Thyroid gland (tissue), 4 donors: Measurements from ENCODE around the gene BRIX1. TPM values are rescaled to one million over a fixed set of nuclear protein-coding genes. Genes with fewer than 3 reads are reported as not detected.

ENCODE experiments used
- DNase-seq, 2 donors: peaks; one replicate each; pipeline ENCODE4 v3.0.0-alpha.2; 2019
- H3K27ac ChIP-seq, 3 donors: fragments of 200-600 bp; sonication (generic); 1 replicate in 2 of 3; 2 replicates in 1 of 3; pipeline ENCODE4 v1.5.1; 2016 to 2019; ENCODE audit warnings: mild to moderate bottlenecking in 1 of 3, moderate library complexity in 1 of 3
- H3K27me3 ChIP-seq: fragments of 200-600 bp; sonication (generic); one replicate; pipeline ENCODE4 v1.5.1; 2019
- H3K36me3 ChIP-seq, 2 donors: fragments of 200-600 bp; sonication (generic); one replicate each; pipeline ENCODE4 v1.5.1; 2016 to 2019
- H3K4me1 ChIP-seq, 2 donors: fragments of 200-600 bp; sonication (generic); one replicate each; pipeline ENCODE4 v1.5.1; 2017 to 2019
- H3K4me3 ChIP-seq, 3 donors: fragments of 200-600 bp; sonication (generic); replicated peaks in 1 of 3; 1 replicate in 2 of 3; 2 replicates in 1 of 3; pipeline ENCODE4 v1.5.1; 2016; ENCODE audit warnings: mild to moderate bottlenecking in 1 of 3
- H3K9me3 ChIP-seq: fragments of 200-600 bp; sonication (generic); one replicate; pipeline ENCODE4 v1.5.1; 2017
- CTCF ChIP-seq, 6 experiments: fragments of 200-600 bp in 3 of 6; fragments of 450-650 bp in 3 of 6; sonication (generic) in 3 of 6; IDR thresholded peaks; one replicate each; pipeline ENCODE4 v1.5.1; 2016 to 2019; ENCODE audit warnings: antibody characterized with exemption in 6 of 6, mild to moderate bottlenecking in 2 of 6, inconsistent platforms in 1 of 6, moderate library complexity in 1 of 6
- POLR2A ChIP-seq, 2 donors: fragments of 450-650 bp; IDR thresholded peaks; one replicate each; pipeline ENCODE4 v1.6.1; 2017; ENCODE audit warnings: antibody characterized with exemption in 2 of 2, mild to moderate bottlenecking in 2 of 2, moderate library complexity in 1 of 2
- WGBS, 2 donors: methylation state at CpG; one replicate each; pipeline ENCODE4 v1.1.5; 2017; 5-methylcytosine and 5-hydroxymethylcytosine counted together
- intact Hi-C: fragments of 100-400 bp; cut with DNase I; formaldehyde crosslinking; loops from one replicate; pipeline ENCODE4 v1.15.1; 2023
- total RNA-seq, 4 donors: library from RNA; depleted of rRNA; stranded (reverse); fragments of >200 nt; gene quantifications; one replicate each; pipeline ENCODE4 v1.2.3, GENCODE V29; 2016

The BRIX1 gene
- total RNA-seq, 4 donors from 2014 or later: 16.2 to 24.5 (median 20.8) TPM

DNA sequence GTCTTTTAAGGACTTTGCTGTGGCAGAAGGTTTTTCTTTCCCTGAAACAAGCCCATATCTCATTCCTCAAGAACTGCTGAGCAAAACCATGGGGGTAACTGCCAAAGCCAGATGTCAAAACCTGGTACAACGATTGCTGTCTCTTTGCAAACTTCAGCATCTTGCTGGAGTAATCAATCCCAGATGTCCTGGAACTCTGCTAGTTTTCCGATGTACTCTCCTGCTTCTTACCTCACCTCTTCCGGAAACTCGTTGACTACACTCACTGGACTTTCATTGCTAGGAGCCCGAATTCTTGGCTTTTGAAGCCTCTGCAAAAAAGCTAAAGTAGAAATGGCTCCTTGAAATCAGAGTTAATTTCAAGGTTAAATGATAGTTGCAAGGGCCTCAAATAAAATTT is 23.5 kb upstream of the BRIX1 start:
- Histone ChIP-seq H3K27me3 (no peaks in the 10 kb centered on the region), H3K9me3 (no peaks in the 10 kb centered on the region), H3K27ac (no peak overlapping the region), H3K36me3 (no peaks in the 10 kb centered on the region), H3K4me3 (no peak overlapping the region), H3K4me1 (no peaks in the 10 kb centered on the region)
- TF ChIP-seq POLR2A (IDR thresholded peaks at IDR 0.05) (no peak), CTCF (IDR thresholded peaks at IDR 0.05) (no peak)
- 63% methylated on average over 5 of the region's 5 CpGs for WGBS, 2 donors
- DNase-seq: no peak
- intact Hi-C loops: no loop called here

GRCh38 chr5:34892414-34892813 is 23.1 kb upstream of the BRIX1 start:
- WGBS, 2 donors: 91 to 94% methylated on average over 6 of the region's 6 CpGs
- intact Hi-C loops: no loop called here
- no peak overlapping the region for H3K27ac ChIP-seq
- H3K36me3 ChIP-seq: no peaks in the 10 kb centered on the region
- TF ChIP-seq CTCF (IDR thresholded peaks at IDR 0.05) (no peak), POLR2A (IDR thresholded peaks at IDR 0.05) (no peak)
- no peaks in the 10 kb centered on the region for H3K9me3 ChIP-seq
- H3K27me3 ChIP-seq: no peaks in the 10 kb centered on the region
- no peaks in the 10 kb centered on the region for H3K4me1 ChIP-seq
- no peak overlapping the region for H3K4me3 ChIP-seq
- no peak for DNase-seq

GRCh38 chr5:34894716-34895115 is 20.8 kb upstream of the BRIX1 start:
- 96 to 97% methylated on average over 1 of the region's 1 CpG for whole genome bisulfite sequencing, 2 donors
- intact Hi-C loops: loop anchor here (5.0 kb wide), 2 partner anchors 367 to 412 kb away; no protein-coding TSS in a partner anchor
- no peaks in the 10 kb centered on the region for H3K36me3 ChIP-seq
- TF ChIP-seq POLR2A (IDR thresholded peaks at IDR 0.05): no peak
- no peak for TF ChIP-seq CTCF (IDR thresholded peaks at IDR 0.05)
- no peaks in the 10 kb centered on the region for H3K4me1 ChIP-seq
- H3K9me3 ChIP-seq: no peaks in the 10 kb centered on the region
- no peak overlapping the region for H3K4me3 ChIP-seq
- no peak overlapping the region for H3K27ac ChIP-seq
- DNase-seq: no peak
- no peaks in the 10 kb centered on the region for H3K27me3 ChIP-seq

DNA sequence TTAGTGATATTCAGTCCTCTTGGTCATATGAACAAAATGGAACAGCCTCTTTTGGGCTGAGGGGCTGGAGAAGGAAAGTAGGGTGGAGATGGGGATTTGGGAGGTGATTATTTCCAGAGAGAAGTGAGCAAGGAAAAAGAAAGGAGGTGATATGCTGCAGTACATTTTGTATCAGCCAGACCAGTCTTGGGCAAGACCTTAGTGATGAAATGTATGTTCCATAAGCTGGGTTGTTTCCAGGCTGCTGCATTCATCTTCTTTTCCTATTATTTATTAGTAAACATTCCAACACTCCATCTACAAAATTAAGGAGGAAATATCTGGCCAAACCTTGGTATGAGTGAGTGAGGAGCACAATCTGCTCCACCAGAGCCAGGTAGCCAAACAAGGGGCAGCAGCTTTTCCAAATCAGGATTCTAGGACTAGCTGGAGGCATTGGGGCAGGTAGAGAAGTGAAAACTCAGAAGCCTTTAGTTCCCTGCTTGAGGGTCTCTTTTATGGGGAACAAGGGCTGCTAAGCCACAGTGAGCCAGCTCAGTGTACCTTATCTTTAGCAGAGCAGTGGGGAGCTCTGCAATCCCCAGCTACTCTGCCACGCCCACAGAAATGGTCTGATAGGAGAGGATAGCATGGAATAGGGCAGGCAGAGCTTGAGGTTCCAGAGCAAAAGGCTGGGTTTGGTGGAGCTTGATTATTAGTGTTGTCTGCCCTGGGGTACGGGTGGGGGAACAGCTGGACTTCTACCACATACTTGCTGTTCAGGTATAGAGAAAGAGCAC is 19.7 kb upstream of the BRIX1 start:
- Histone ChIP-seq H3K27me3 (no peaks in the 10 kb centered on the region), H3K9me3 (no peaks in the 10 kb centered on the region), H3K4me1 (no peaks in the 10 kb centered on the region), H3K4me3 (no peak overlapping the region), H3K36me3 (no peaks in the 10 kb centered on the region), H3K27ac (no peak overlapping the region)
- WGBS, 2 donors: 83 to 96% methylated on average over 2 of the region's 2 CpGs
- intact Hi-C loops: loop anchor here (5.0 kb wide), 2 partner anchors 369 to 414 kb away; no protein-coding TSS in a partner anchor
- TF ChIP-seq CTCF (IDR thresholded peaks at IDR 0.05) (no peak), POLR2A (IDR thresholded peaks at IDR 0.05) (no peak)
- DNase-seq: no peak

GRCh38 chr5:34897646-34898045 is 17.9 kb upstream of the BRIX1 start:
- no peaks in the 10 kb centered on the region for H3K4me1 ChIP-seq
- no peaks in the 10 kb centered on the region for H3K9me3 ChIP-seq
- H3K36me3 ChIP-seq: no peaks in the 10 kb centered on the region
- no peak overlapping the region for H3K27ac ChIP-seq
- intact Hi-C loops: loop anchor here (5.0 kb wide), 2 partner anchors 370 to 415 kb away; no protein-coding TSS in a partner anchor
- H3K4me3 ChIP-seq: no peak overlapping the region
- TF ChIP-seq CTCF (IDR thresholded peaks at IDR 0.05) (no peak), POLR2A (IDR thresholded peaks at IDR 0.05) (no peak)
- no peak for DNase-seq
- H3K27me3 ChIP-seq: no peaks in the 10 kb centered on the region
